GM12864 (cell line): Measurements from ENCODE around the gene TPRX1.
"Not testable (repeated sequence)": the region's sequence is repeated elsewhere in the genome, so short reads cannot be mapped to it uniquely, and the experiment has no call there.

Source experiments
- DNase-seq: peaks from one replicate; pipeline ENCODE4 v3.0.0-alpha.2; 2011; ENCODE audit warnings: low read depth
- H3K4me3 ChIP-seq: 2 replicates; pipeline ENCODE4 v1.5.1; 2011; ENCODE audit warnings: mild to moderate bottlenecking, low read depth, low read length, control low read depth
- CTCF ChIP-seq: IDR thresholded peaks from 2 replicates; pipeline ENCODE4 v1.5.1; 2011; ENCODE audit warnings: low read depth, mild to moderate bottlenecking, moderate library complexity, low read length, control low read depth, inconsistent platforms; ENCODE audit errors: missing control alignments

The TPRX1 gene

GRCh38 chr19:47836038-47836437, 31.7 kb upstream of the TPRX1 start:
- no peak for TF ChIP-seq CTCF
- H3K4me3 ChIP-seq, result no peak overlapping the region
- no peak for DNase-seq

DNA sequence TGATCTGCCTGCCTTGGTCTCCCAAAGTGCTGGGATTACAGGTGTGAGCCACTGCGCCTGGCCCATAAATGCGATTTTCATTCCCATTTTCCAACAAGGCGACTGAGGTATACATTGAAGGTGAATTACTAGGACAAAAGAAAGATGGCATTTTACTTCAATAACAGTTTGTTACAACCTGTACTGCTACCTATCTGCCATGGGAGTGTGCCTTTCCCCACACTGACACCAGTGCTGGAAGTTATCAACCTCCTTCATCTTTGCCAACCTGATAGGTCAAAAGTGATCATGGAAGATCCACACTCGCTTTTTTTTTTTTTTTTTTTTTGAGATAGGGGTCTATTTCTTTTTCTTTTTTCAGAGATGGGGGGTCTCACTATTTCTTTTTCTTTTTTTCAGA, 28.4 kb upstream of the TPRX1 start:
- no peak overlapping the region for H3K4me3 ChIP-seq
- no peak for DNase-seq
- TF ChIP-seq CTCF, result no peak

GRCh38 chr19:47826800-47827199, 22.4 kb upstream of the TPRX1 start:
- no peak for DNase-seq
- H3K4me3 ChIP-seq, result no peak overlapping the region
- no peak for TF ChIP-seq CTCF

DNA sequence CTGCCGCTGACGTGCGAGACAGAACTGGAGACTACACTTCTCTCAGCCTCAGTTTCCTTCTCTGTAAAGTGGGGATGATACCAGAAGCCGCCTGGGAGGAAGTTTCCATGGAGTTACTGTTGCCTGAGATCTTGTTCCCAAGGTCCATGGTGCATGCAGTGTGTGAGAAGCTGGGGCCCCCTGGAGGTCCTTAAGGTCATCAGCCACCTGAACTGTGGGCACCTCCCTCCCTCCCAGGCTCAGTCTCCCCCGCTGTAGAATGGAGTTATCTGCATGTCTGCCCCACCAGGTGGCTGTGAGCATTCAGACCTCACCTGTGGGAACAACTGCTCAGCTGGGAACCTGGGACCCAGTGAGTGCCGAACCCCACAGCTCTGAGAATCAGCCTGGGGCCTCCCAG, 20.0 kb upstream of the TPRX1 start:
- no peak for DNase-seq
- TF ChIP-seq CTCF, result no peak
- no peak overlapping the region for H3K4me3 ChIP-seq

DNA sequence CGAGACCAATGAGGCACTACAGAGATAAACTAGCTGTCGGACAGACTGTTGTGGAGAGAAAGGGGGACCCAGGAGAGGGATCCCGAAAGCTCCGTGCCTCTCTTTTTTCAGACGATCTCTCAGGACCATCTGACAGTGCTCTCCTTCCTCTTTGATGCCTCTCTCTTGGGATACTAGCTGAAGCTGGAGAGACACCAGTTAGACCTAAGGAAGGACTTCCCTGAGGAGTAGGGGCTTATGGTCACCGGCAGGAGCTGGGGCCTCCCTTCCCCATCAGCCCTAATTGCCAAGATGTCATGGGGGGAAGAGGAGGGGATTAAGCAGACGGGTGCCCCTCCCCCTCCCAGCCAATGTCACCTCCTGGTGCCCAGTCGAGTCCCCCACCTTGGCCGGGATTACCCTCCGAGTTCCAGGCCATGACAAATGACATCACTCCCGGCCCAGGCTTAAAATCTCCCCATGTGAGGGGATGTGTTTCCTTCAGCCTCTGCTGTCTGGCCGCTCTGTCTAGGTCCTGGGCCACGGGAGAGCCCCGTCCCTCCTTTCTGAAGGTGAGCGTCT, 17.2 kb upstream of the TPRX1 start, which contains the start of gene CRX:
CRX (plus strand) TSS at position 478 of the 561 bp plus-strand sequence. CDS start 12,507 bp downstream, outside the sequence.
- no peak for TF ChIP-seq CTCF
- no peak for DNase-seq

GRCh38 chr19:47820410-47820809, 16.1 kb upstream of the TPRX1 start:
- no peak for DNase-seq
- no peak overlapping the region for H3K4me3 ChIP-seq
- TF ChIP-seq CTCF, result no peak

More for the DNA sequence above, 17.2 kb upstream of the TPRX1 start, which contains the start of gene CRX:
- no peak within 1 kb of the TSS for H3K4me3 ChIP-seq

DNA sequence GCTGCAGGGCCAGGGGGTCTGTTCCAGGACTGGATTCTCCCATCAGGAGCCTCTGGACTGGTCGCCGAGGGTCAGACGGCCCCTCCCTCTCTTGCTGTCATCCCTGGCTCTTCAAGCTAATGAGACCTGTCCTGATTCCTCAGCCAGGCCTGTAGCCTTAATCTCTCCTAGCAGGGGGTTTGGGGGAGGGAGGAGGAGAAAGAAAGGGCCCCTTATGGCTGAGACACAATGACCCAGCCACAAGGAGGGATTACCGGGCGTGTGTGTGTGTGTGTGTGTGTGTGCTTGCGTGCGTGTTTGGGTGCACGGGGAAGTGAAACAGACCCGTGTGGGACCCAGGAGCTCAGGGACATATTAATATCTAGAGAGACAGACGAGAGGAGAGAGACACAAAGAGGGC, 15.5 kb upstream of the TPRX1 start:
- no peak overlapping the region for H3K4me3 ChIP-seq
- no peak for TF ChIP-seq CTCF
- no peak for DNase-seq

GRCh38 chr19:47818221-47818620, 13.9 kb upstream of the TPRX1 start:
- DNase-seq, H3K4me3 ChIP-seq: not testable (repeated sequence)

DNA sequence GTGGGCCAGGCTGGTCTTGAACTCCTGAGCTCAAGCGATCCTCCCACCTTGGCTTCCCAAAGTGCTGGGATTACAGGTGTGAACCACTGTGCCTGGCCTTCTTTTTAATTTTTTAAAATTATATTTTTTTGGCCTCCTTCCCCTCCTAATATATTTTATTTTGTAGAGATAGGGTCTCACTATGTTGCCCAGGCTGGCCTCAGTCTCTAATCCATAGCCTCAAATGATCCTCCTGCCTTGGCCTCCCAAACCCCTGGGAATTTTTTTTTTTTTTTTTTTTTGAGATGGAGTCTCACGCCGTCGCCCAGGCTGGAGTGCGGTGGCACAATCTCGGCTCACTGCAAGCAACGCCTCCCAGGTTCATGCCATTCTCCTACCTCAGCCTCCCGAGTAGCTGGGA, 11.9 kb upstream of the TPRX1 start:
- H3K4me3 ChIP-seq, DNase-seq: not testable (repeated sequence)
